Loucy (cell line): ENCODE measurements around the gene ZNF518A.

ENCODE experiments used
- CTCF ChIP-seq: fragments of 200-600 bp; sonication (generic); conservative IDR thresholded peaks from 2 replicates; pipeline ENCODE4 v1.5.1; 2014; ENCODE audit warnings: mild to moderate bottlenecking, antibody characterized with exemption, low read length
- EZH2phosphoT487 ChIP-seq: fragments of 200-600 bp; IDR thresholded peaks from 2 replicates; pipeline ENCODE4 v1.6.1; 2018; ENCODE audit warnings: antibody characterized with exemption, mild to moderate bottlenecking, moderate library complexity, borderline replicate concordance

- TF ChIP-seq CTCF (no peak), EZH2phosphoT487 (no peak)
These were observed 40.1 kb downstream of the ZNF518A start for GRCh38 chr10:96170230-96170629.
